ENCODE data around the gene LSM4. TPM values are rescaled to one million over a fixed set of nuclear protein-coding genes. Genes with fewer than 3 reads are reported as not detected.
A peak's percentile ranks its signal among the peaks of the same experiment; 100 is the strongest.

Gene LSM4
- total and polyA plus RNA-seq, 2 of the 13 experiments (the other 11 are each of a cell fraction or from before 2014, with no cell fraction given), result 65.8 to 166 TPM

- TF ChIP-seq MTERF4 (CRISPR knock-in tag; IDR thresholded peaks at IDR 0.05) (no peak), SNAPC2 (CRISPR knock-in tag; IDR thresholded peaks at IDR 0.05) (no peak), SP4 (CRISPR knock-in tag; IDR thresholded peaks at IDR 0.05) (peak; percentile 79), ZNF431 (CRISPR knock-in tag; IDR thresholded peaks at IDR 0.05; ENCODE audit: borderline replicate concordance, low read depth) (no peak), TCF7 (IDR thresholded peaks at IDR 0.05; ENCODE audit: low read depth) (no peak), ZXDC (CRISPR knock-in tag; IDR thresholded peaks at IDR 0.05) (peak; percentile 15; the same call in 1 of the 2 replicates), ZSCAN5A (CRISPR knock-in tag; IDR thresholded peaks at IDR 0.05; ENCODE audit: borderline replicate concordance) (no peak), ZNF335 (CRISPR knock-in tag; IDR thresholded peaks at IDR 0.05) (no peak), ETV5 (CRISPR knock-in tag; IDR thresholded peaks at IDR 0.05; ENCODE audit: borderline replicate concordance) (no peak), ZBED4 (CRISPR knock-in tag; IDR thresholded peaks at IDR 0.05; ENCODE audit: borderline replicate concordance) (peak; percentile 66; the same call in 1 of the 2 replicates), PHF20 (CRISPR knock-in tag; IDR thresholded peaks at IDR 0.05) (no peak), IKZF5 (CRISPR knock-in tag; IDR thresholded peaks at IDR 0.05) (0 out of 2 replicates have a peak, but pooled peaks have one; percentile 9), ZKSCAN8 (CRISPR knock-in tag; IDR thresholded peaks at IDR 0.05; ENCODE audit: borderline replicate concordance) (no peak), PAF1 (CRISPR knock-in tag; IDR thresholded peaks at IDR 0.05) (no peak), ZEB1 (IDR thresholded peaks at IDR 0.05; ENCODE audit: insufficient replicate concordance, low read depth) (no peak), PAX8 (CRISPR knock-in tag; IDR thresholded peaks at IDR 0.05; ENCODE audit: borderline replicate concordance) (no peak), NFKB2 (CRISPR knock-in tag; IDR thresholded peaks at IDR 0.05; ENCODE audit: borderline replicate concordance) (peak; percentile 72; the same call in 1 of the 2 replicates), PHF8 (CRISPR knock-in tag; IDR thresholded peaks at IDR 0.05) (peak; percentile 38; the same call in 1 of the 2 replicates)
These were observed 41.5 kb downstream of the LSM4 start, which contains the start of gene JUND (continued) for GRCh38 chr19:18281082-18282020.
